ENCODE data around the gene SMCO4. TPM values are rescaled to one million over a fixed set of nuclear protein-coding genes. Genes with fewer than 3 reads are reported as not detected.

SMCO4 gene
- total RNA-seq, 2 experiments from 2014 or later, result 5.0 to 9.4 TPM

DNA sequence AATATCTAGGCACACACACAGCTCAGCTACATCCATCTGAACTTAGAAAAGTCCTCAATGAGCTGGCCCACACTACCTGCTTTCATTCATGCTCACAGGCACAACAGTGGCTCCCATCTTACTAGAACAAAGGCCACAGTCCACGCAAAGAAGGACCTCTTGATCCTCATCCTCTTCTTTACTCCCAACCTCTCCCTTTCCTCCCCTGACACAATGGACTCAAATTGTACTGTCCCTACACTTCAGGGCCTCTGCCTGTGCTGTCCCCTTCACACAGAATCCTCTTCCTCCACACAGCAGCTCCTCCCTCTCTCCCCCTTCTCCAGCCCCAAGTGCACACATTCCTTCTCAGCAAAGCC is 12.7 kb downstream of the SMCO4 start:
- H3K27ac Mint-ChIP-seq, result peak overlapping the region; percentile 39
- CTCF ChIA-PET, result interaction anchor here (0.6 to 1.5 kb wide), 3 partner anchors 8 to 122 kb away, joined by 3 to 5 read pairs (median 3); no protein-coding TSS in a partner anchor
- H3K9me3 Mint-ChIP-seq, result no peaks in the 10 kb centered on the region
- ATAC-seq (no peak), DNase-seq (no peak)
- no peaks in the 10 kb centered on the region for H3K36me3 Mint-ChIP-seq (ENCODE audit: low read depth)
- H3K4me3 Mint-ChIP-seq, result no peak overlapping the region
- POLR2A ChIA-PET, result no interaction called here
- peaks cover 42% of the 10 kb centered on the region for H3K4me1 Mint-ChIP-seq (ENCODE audit: low read depth)
- intact Hi-C loops (cut with micrococcal nuclease), result no loop called here
- TF ChIP-seq CTCF (IDR thresholded peaks at IDR 0.05), result no peak
- H3K27me3 Mint-ChIP-seq, result no peaks in the 10 kb centered on the region

- peak; percentile 53 for ATAC-seq
- Mint-ChIP-seq H3K27ac (peak overlapping the region; percentile 39), H3K27me3 (no peaks in the 10 kb centered on the region), H3K4me1 (ENCODE audit: low read depth) (peaks cover 40% of the 10 kb centered on the region), H3K36me3 (ENCODE audit: low read depth) (no peaks in the 10 kb centered on the region), H3K9me3 (no peaks in the 10 kb centered on the region), H3K4me3 (no peak overlapping the region)
- ChIA-PET POLR2A (no interaction called here), CTCF (interaction anchor here (0.6 to 1.5 kb wide), 3 partner anchors 9 to 123 kb away, joined by 3 to 5 read pairs (median 3); no protein-coding TSS in a partner anchor)
- DNase-seq, result peak; percentile 36
- no peak for TF ChIP-seq CTCF (IDR thresholded peaks at IDR 0.05)
- intact Hi-C loops (cut with micrococcal nuclease), result no loop called here
These were observed 13.3 kb downstream of the SMCO4 start for GRCh38 chr11:93529707-93530467.

DNA sequence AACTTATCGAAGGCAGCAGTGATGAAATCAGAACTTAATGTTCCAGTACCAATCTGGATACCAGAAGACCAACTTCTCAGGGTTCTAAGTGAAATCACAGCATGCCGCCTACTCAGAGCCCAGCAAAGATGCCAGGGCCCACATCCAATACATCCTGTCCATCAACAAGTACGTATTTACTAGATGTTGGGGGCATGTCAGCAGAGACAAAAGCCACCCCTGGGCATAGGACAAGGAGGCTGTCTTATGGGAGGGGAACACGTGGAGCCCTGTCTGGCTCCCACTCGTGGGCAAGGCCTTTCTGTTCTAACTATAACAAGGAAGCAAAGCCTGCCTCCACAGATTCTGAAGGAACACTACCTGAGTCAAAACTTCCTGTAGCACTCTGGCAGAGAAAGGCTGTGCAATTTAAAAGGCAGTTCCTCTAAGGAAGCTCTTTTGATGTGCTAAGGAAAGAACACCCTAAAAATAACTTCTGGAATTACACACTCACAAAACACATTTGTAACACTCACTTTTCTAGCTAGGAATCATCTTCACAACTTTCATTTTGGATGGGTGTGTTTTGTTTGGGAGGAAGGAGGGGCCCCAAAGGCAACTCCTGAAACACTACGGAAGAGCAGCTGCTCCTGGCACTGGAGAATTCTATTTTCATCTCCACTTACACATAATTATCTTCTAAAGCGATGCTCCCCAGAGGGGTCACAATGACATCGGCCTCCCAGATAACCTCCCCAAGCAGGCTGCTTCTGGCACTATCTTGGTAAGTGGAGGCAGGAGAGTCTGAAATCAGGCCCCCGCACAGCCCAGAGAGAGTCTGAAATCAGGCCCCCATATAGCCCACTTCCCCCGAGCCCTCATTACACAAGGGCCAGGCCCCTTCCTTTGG is 14.2 kb downstream of the SMCO4 start:
- ChIA-PET POLR2A (no interaction called here), CTCF (no interaction called here)
- Mint-ChIP-seq H3K36me3 (ENCODE audit: low read depth) (no peaks in the 10 kb centered on the region), H3K27me3 (no peaks in the 10 kb centered on the region), H3K4me3 (no peak overlapping the region), H3K9me3 (no peaks in the 10 kb centered on the region), H3K4me1 (ENCODE audit: low read depth) (peaks cover 40% of the 10 kb centered on the region), H3K27ac (no peak overlapping the region)
- ATAC-seq, result no peak
- no peak for TF ChIP-seq CTCF (IDR thresholded peaks at IDR 0.05)
- intact Hi-C loops (cut with micrococcal nuclease), result no loop called here
- DNase-seq, result no peak

DNA sequence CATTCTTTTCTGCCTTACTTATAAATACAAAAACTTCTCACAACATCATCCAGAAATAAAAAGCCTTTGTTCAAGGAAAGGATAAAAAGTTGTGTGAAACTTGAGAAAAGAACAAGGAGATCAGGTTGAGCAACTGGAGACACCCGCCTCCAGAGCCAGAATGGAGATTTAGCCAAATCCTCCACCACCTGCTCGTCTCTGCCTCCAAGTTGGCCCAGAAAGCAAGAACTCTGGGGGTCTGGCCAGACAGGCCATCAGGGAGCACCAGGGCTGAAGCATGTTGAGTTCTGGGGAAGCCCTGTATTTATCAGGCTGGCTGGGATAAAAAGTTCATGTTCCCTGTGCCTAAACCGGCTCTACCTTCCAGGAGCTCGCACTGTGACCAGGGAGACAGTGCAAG is 14.9 kb downstream of the SMCO4 start:
- POLR2A ChIA-PET, result no interaction called here
- no peak for TF ChIP-seq CTCF (IDR thresholded peaks at IDR 0.05)
- H3K27me3 Mint-ChIP-seq, result no peaks in the 10 kb centered on the region

More for the DNA sequence above, 14.9 kb downstream of the SMCO4 start:
- ATAC-seq, result no peak
- intact Hi-C loops (cut with micrococcal nuclease), result no loop called here
- Mint-ChIP-seq H3K4me1 (ENCODE audit: low read depth) (peaks cover 40% of the 10 kb centered on the region), H3K36me3 (ENCODE audit: low read depth) (no peaks in the 10 kb centered on the region), H3K9me3 (no peaks in the 10 kb centered on the region), H3K27ac (no peak overlapping the region), H3K4me3 (no peak overlapping the region)
- CTCF ChIA-PET, result no interaction called here
- DNase-seq, result no peak
